Measurements from ENCODE around the gene IL32.
A peak's percentile ranks its signal among the peaks of the same experiment; 100 is the strongest.

IL32 gene

GRCh38 chr16:3087243-3088235 is 22.1 kb downstream of the IL32 start:
- in situ Hi-C loops (cut with HindIII; ENCODE audit: low sequenced_read_pairs): no loop called here
- peak; percentile 4 for TF ChIP-seq CTCF (IDR thresholded peaks at IDR 0.05; ENCODE audit: low read depth, low read length, missing control alignments)
- H3K4me3 ChIP-seq (ENCODE audit: low read depth, low read length): no peak overlapping the region
- no peak for DNase-seq (ENCODE audit: low read depth)

GRCh38 chr16:3088450-3088849 is 23.0 kb downstream of the IL32 start:
- in situ Hi-C loops (cut with HindIII; ENCODE audit: low sequenced_read_pairs): no loop called here
- H3K4me3 ChIP-seq (ENCODE audit: low read depth, low read length): no peak overlapping the region
- TF ChIP-seq CTCF (IDR thresholded peaks at IDR 0.05; ENCODE audit: low read depth, low read length, missing control alignments): no peak
- no peak for DNase-seq (ENCODE audit: low read depth)

- no peak for TF ChIP-seq CTCF (IDR thresholded peaks at IDR 0.05; ENCODE audit: low read depth, low read length, missing control alignments)
- in situ Hi-C loops (cut with HindIII; ENCODE audit: low sequenced_read_pairs): no loop called here
- no peak for DNase-seq (ENCODE audit: low read depth)
- no peak overlapping the region for H3K4me3 ChIP-seq (ENCODE audit: low read depth, low read length)
Observed at GRCh38 chr16:3088925-3089716, 23.7 kb downstream of the IL32 start.

- in situ Hi-C loops (cut with HindIII; ENCODE audit: low sequenced_read_pairs): no loop called here
- no peak overlapping the region for H3K4me3 ChIP-seq (ENCODE audit: low read depth, low read length)
- DNase-seq (ENCODE audit: low read depth): no peak
- no peak for TF ChIP-seq CTCF (IDR thresholded peaks at IDR 0.05; ENCODE audit: low read depth, low read length, missing control alignments)
Observed at GRCh38 chr16:3089717-3090592, 24.5 kb downstream of the IL32 start.

- DNase-seq (ENCODE audit: low read depth): no peak
- TF ChIP-seq CTCF (IDR thresholded peaks at IDR 0.05; ENCODE audit: low read depth, low read length, missing control alignments): no peak
- H3K4me3 ChIP-seq (ENCODE audit: low read depth, low read length): no peak overlapping the region
- in situ Hi-C loops (cut with HindIII; ENCODE audit: low sequenced_read_pairs): no loop called here
Observed at GRCh38 chr16:3091551-3091950, 26.1 kb downstream of the IL32 start.

GRCh38 chr16:3092501-3092941 is 27.1 kb downstream of the IL32 start:
- no peak for DNase-seq (ENCODE audit: low read depth)
- no peak overlapping the region for H3K4me3 ChIP-seq (ENCODE audit: low read depth, low read length)
- no peak for TF ChIP-seq CTCF (IDR thresholded peaks at IDR 0.05; ENCODE audit: low read depth, low read length, missing control alignments)
- in situ Hi-C loops (cut with HindIII; ENCODE audit: low sequenced_read_pairs): no loop called here

All from astrocyte of the cerebellum (primary cell).